GM12872 (cell line): ENCODE data around the gene MYF6.
A peak's percentile ranks its signal among the peaks of the same experiment; 100 is the strongest.

Source experiments
- TF ChIP-seq, protein P1 (sequence below): IDR thresholded peaks from 3 replicates; pipeline ENCODE4 v1.5.1; 2011; ENCODE audit warnings: low read depth, mild to moderate bottlenecking, low read length, moderate library complexity; ENCODE audit not compliant: insufficient read depth

The MYF6 gene

DNA sequence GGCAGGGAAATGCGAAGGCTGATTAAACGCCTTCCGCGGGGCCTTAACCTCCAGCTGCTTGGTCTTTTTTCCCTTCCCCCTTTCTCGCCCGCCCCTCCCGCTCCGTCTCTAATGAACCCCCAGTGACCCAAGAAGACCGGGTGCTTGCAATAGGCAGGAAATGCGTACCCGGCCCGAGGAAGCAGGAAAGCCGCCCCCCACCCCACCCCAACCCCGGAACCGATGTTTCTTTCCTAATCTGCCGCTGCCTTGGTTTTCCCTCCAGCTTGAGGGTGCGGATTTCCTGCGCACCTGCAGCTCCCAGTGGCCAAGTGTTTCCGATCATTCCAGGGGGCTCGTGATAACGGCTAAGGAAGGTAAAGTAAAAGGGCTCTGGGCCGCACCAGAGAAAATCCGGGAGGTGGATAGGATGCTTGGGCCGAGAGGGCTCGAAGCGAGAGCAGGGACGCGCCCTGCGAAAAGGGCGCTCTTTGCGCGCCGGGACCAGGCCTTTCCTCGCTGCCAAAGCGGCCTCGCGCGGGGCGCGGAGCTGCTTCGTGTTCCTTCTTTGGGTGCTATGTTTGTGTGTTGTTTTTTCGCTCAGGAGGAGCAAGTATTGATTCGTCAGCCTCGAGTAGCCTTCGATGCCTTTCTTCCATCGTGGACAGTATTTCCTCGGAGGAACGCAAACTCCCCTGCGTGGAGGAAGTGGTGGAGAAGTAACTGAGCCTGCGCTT is 983 bp downstream of the MYF6 start:
- TF ChIP-seq, protein P1, sequence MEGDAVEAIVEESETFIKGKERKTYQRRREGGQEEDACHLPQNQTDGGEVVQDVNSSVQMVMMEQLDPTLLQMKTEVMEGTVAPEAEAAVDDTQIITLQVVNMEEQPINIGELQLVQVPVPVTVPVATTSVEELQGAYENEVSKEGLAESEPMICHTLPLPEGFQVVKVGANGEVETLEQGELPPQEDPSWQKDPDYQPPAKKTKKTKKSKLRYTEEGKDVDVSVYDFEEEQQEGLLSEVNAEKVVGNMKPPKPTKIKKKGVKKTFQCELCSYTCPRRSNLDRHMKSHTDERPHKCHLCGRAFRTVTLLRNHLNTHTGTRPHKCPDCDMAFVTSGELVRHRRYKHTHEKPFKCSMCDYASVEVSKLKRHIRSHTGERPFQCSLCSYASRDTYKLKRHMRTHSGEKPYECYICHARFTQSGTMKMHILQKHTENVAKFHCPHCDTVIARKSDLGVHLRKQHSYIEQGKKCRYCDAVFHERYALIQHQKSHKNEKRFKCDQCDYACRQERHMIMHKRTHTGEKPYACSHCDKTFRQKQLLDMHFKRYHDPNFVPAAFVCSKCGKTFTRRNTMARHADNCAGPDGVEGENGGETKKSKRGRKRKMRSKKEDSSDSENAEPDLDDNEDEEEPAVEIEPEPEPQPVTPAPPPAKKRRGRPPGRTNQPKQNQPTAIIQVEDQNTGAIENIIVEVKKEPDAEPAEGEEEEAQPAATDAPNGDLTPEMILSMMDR: no peak

DNA sequence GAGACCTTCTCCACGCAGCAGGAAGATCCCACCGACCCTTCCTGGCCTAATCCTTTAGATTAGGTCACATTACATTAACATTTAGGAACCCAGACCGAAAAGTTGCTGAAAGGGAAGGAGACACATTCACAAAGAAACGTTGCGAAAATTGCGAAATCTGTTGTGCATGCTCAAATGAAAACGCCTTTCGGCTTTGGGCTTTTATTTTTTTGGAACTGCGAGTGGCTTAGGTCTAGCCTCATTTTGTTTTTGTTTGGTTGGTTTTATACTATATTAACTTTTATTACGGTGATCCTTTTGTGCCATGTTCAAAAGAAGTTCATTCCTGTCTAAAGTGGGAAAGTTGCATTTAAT is 1.5 kb downstream of the MYF6 start:
- TF ChIP-seq, protein P1: no peak

DNA sequence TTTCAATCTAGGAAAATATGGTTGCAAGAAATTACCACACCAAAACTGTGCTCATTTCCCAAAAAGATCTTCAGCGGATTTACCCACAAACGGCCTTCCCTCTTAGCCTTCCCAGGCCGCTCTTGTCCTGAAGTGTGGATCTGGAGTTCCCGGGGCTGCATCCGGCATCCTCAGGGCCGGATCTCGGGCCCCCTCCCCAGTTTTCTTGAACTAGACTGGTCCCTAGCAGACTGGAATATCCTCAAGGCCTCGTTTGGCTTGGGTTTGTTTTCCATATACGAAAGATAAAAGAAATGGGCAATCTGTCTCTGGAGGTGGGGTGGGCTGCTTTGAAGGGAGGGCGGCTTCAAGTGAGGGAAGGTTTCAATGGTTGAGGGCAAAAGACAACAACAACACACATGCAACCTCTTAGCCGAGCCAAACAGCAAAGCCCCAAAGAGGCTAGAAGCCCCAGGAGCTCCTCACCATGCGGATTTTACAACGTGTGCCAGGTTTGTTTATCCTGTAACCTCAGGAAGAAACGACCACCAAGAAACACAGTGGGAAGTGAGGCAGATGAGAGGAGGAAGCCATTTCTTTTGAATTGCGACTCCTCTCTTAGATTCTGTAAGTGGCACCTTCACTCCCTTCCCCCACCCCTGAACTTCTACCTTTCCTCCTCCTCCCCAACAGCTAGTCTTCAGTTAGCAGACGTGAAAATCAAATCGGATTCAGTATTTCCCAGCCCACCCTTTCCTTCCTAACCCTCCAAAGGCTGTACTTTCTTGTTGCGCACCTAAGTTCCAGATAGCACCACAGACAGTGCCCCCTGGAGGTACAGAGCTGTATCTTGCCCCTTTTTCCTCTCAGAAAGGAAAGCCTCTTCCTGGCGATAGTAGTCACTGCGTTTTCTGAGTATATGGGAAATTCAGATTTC is 2.6 kb downstream of the MYF6 start:
- TF ChIP-seq, protein P1: peak; percentile 66

DNA sequence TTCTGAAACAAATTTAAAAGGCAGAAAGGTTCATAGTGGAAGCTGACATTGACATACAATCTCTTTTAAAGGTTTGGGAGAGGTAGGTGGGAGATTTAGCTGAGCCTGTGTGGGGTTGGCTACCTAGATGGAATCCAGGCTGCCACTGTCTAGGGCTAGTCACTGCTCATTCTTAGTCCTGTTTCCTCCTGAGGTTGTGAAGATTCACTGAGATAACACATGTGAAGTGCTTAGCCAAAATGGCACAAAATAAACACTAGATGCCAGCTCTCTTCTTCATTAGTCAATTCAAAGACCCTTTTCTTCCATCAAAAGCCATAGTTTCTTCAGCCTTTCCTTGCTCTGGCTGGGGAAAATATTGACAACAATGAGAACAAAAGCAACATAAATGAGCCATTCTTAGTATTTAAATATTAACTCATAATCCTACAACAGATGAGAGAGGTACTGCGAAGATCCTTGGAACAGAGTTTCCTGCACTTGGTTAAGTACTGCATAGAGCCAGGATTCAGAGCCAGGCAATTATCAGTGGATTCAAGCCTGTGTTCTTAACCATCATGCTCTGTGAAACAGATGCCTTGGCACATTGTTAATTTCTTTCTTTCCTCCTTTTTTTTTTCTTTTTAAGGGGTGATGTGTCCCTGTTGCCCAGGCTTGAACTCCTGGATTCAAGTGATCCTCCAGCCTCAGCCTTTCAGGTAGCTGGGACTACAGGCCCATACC is 3.5 kb downstream of the MYF6 start:
- TF ChIP-seq, protein P1: no peak

DNA sequence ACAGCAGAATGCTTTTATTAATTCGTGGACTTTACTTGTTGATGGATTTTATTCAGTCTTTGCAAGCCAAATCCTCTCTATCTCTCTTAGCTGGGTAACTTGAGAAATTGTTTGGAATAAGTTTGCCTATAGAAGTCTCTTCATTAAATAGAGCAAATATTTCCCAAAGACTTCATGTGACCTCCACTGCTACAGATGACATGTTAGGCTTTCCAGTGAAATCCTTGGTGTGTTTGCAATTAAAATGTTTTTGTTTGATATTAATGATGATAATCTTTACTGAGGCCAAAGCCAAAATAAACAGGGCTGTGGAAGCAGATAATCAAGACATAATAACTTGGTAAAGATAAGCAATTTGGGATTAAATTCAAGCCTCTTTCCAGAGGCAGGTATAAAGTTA is 4.4 kb downstream of the MYF6 start:
- TF ChIP-seq, protein P1: no peak

DNA sequence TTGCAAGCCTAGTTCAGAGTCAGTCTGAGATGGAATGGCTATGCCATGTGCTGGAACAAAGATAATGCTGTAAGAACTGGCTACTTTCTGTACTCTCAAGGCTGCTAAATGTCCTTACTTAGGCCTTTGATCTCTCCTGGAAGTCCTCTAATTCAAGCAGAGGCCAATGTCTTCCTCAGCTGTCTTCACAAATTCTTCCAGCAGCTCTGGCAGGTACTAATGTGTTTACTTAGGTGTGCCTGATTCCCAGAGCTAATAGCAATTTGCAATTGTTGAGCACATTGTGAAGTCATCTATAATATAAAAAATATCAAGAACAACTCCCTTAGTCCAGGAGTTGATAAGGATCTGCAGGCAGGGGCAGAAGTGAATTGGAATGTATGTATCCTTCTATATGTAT is 5.4 kb downstream of the MYF6 start:
- TF ChIP-seq, protein P1: no peak

DNA sequence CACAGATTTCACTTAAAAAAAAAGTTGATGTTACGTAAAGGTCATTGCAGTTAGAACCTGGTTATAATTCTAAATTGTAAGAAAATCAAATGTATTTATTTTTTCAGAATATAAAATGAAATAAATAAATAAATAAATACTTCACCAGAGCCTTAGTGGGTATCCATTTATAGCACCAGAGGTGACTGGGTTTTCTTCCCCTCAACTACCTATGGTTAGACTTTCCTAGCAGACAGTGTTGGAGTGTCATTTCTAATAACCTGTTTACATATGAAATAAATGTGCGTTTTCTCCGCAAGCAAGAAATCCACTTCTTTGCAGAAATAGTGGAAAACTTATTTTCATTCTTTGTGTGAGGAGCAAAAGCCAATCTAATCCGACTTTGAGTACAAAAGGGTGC is 6.0 kb downstream of the MYF6 start:
- TF ChIP-seq, protein P1: no peak
